AG04449 (cell line): ENCODE measurements around the gene RPS23.

ENCODE experiments used
- CTCF ChIA-PET: fragments of 350-600 bp; formaldehyde crosslinking; extraction: SDS; loops from one replicate; lab custom pipeline; 2021; ENCODE audit warnings: antibody characterized with exemption; lab: Yijun Ruan, JAX
- POLR2A ChIA-PET: fragments of 400-600, 350-600 bp; formaldehyde crosslinking; extraction: SDS; loops from one replicate; lab custom pipeline; 2020; ENCODE audit warnings: antibody characterized with exemption, inconsistent platforms; lab: Yijun Ruan, JAX
- DNase-seq: peaks from one replicate; pipeline ENCODE4 v3.0.0-alpha.2; 2010; ENCODE audit warnings: low read depth, low spot score
- H3K4me3 ChIP-seq: 2 replicates; pipeline ENCODE4 v1.5.1; 2011; ENCODE audit warnings: low read depth, mild to moderate bottlenecking, control low read depth, low read length
- TF ChIP-seq, protein P1 (sequence below): IDR thresholded peaks from one replicate; pipeline ENCODE4 v1.5.1; 2011; ENCODE audit warnings: mild to moderate bottlenecking, moderate library complexity, low read length, control low read depth, inconsistent platforms; ENCODE audit not compliant: insufficient read depth; ENCODE audit errors: missing control alignments

The RPS23 gene

DNA sequence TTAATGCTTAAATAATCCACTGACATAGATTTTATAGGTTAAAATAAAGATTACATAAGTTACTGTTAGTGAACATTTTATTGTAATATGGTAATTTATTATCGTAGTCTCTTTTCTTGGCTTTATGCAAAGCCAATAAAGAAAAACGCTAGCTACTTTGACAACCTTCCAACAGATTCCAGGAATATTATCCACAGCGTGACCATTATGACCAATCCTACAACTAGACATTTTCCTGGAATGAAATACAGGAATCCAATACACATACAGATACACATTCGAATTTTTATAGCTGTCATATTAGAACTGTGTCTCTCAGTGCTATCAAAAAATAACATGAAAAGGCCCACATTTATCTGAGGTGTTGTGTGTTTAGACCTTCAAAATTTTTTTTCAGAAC, 13.1 kb downstream of the RPS23 start:
- TF ChIP-seq, protein P1, sequence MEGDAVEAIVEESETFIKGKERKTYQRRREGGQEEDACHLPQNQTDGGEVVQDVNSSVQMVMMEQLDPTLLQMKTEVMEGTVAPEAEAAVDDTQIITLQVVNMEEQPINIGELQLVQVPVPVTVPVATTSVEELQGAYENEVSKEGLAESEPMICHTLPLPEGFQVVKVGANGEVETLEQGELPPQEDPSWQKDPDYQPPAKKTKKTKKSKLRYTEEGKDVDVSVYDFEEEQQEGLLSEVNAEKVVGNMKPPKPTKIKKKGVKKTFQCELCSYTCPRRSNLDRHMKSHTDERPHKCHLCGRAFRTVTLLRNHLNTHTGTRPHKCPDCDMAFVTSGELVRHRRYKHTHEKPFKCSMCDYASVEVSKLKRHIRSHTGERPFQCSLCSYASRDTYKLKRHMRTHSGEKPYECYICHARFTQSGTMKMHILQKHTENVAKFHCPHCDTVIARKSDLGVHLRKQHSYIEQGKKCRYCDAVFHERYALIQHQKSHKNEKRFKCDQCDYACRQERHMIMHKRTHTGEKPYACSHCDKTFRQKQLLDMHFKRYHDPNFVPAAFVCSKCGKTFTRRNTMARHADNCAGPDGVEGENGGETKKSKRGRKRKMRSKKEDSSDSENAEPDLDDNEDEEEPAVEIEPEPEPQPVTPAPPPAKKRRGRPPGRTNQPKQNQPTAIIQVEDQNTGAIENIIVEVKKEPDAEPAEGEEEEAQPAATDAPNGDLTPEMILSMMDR: no peak
- H3K4me3 ChIP-seq: no peak overlapping the region
- no peak for DNase-seq
- CTCF ChIA-PET: interaction anchor here (1.2 to 1.8 kb wide), 3 partner anchors 9 to 39 kb away, joined by 4 to 10 read pairs (median 4); no protein-coding TSS in a partner anchor
- POLR2A ChIA-PET: no interaction called here

GRCh38 chr5:82259172-82259800, 18.9 kb downstream of the RPS23 start:
- POLR2A ChIA-PET: no interaction called here
- CTCF ChIA-PET: interaction anchor here (0.6 to 3.9 kb wide), 28 partner anchors 8 to 1778 kb away, joined by 3 to 34 read pairs (median 4); partner anchors contain the start of genes ACOT12 and RPS23

GRCh38 chr5:82257729-82258128, 20.4 kb downstream of the RPS23 start:
- no peak overlapping the region for H3K4me3 ChIP-seq
- POLR2A ChIA-PET: no interaction called here
- TF ChIP-seq, protein P1: no peak
- CTCF ChIA-PET: interaction anchor here (0.5 to 3.9 kb wide), 8 partner anchors 9 to 833 kb away, joined by 3 to 34 read pairs (median 5); no protein-coding TSS in a partner anchor
- no peak for DNase-seq

More at GRCh38 chr5:82259172-82259800, 18.9 kb downstream of the RPS23 start:
- no peak overlapping the region for H3K4me3 ChIP-seq
- DNase-seq: no peak
- TF ChIP-seq, protein P1: peak; percentile 19

GRCh38 chr5:82257247-82257646, 20.9 kb downstream of the RPS23 start:
- ChIA-PET CTCF (interaction anchor here (0.6 to 3.9 kb wide), 5 partner anchors 9 to 750 kb away, joined by 3 to 34 read pairs (median 5); no protein-coding TSS in a partner anchor), POLR2A (interaction anchor here (1.2 kb wide), 1 partner anchor 8 kb away, joined by 3 read pairs; no protein-coding TSS in a partner anchor)
- TF ChIP-seq, protein P1: no peak
- no peak overlapping the region for H3K4me3 ChIP-seq
- DNase-seq: no peak

GRCh38 chr5:82255844-82256243, 22.3 kb downstream of the RPS23 start:
- no peak for DNase-seq
- TF ChIP-seq, protein P1: no peak
- ChIA-PET POLR2A (interaction anchor here (1.2 kb wide), 1 partner anchor 10 kb away, joined by 3 read pairs; no protein-coding TSS in a partner anchor), CTCF (interaction anchor here (1.0 to 2.3 kb wide), 4 partner anchors 9 to 30 kb away, joined by 3 to 11 read pairs (median 4); no protein-coding TSS in a partner anchor)
- no peak overlapping the region for H3K4me3 ChIP-seq

GRCh38 chr5:82252744-82253143, 25.4 kb downstream of the RPS23 start:
- TF ChIP-seq, protein P1: no peak
- no peak overlapping the region for H3K4me3 ChIP-seq
- DNase-seq: no peak
- POLR2A ChIA-PET: no interaction called here
- CTCF ChIA-PET: no interaction called here
